ENCODE measurements around the gene SPINK7.
"Not testable (repeated sequence)": the region's sequence is repeated elsewhere in the genome, so short reads cannot be mapped to it uniquely, and the experiment has no call there.

The SPINK7 gene

GRCh38 chr5:148312153-148312552 lies at the start of gene SPINK7:
Gene SPINK7, plus strand, starts transcription at chr5:148312423. Its CDS starts 61 bp downstream, at chr5:148312484.
- DNase-seq (ENCODE audit: extremely low read depth in 1 of 2, low read depth in 1 of 2), result no peak

GRCh38 chr5:148267962-148268361 lies 44.3 kb upstream of the SPINK7 start:
- DNase-seq (ENCODE audit: extremely low read depth in 1 of 2, low read depth in 1 of 2), result no peak

GRCh38 chr5:148268566-148268965 lies 43.7 kb upstream of the SPINK7 start, which contains the start of gene SPINK13:
Gene SPINK13, plus strand, starts transcription at chr5:148268794. Its CDS starts 1,279 bp downstream, at chr5:148270073.
- DNase-seq (ENCODE audit: extremely low read depth in 1 of 2, low read depth in 1 of 2), result no peak

- not testable (repeated sequence) for DNase-seq (ENCODE audit: extremely low read depth in 1 of 2, low read depth in 1 of 2)
Measured at GRCh38 chr5:148275129-148275528, 37.1 kb upstream of the SPINK7 start.

- DNase-seq (ENCODE audit: extremely low read depth in 1 of 2, low read depth in 1 of 2), result not testable (repeated sequence)
Measured at GRCh38 chr5:148280893-148281292, 31.3 kb upstream of the SPINK7 start.

- not testable (repeated sequence) for DNase-seq (ENCODE audit: extremely low read depth in 1 of 2, low read depth in 1 of 2)
Measured at GRCh38 chr5:148281336-148281735, 30.9 kb upstream of the SPINK7 start.

- DNase-seq (ENCODE audit: extremely low read depth in 1 of 2, low read depth in 1 of 2), result no peak
Measured at GRCh38 chr5:148290271-148291195, 21.7 kb upstream of the SPINK7 start.

GRCh38 chr5:148297731-148298130 lies 14.5 kb upstream of the SPINK7 start:
- no peak for DNase-seq (ENCODE audit: extremely low read depth in 1 of 2, low read depth in 1 of 2)

GRCh38 chr5:148306446-148306845 lies 5.8 kb upstream of the SPINK7 start:
- no peak for DNase-seq (ENCODE audit: extremely low read depth in 1 of 2, low read depth in 1 of 2)

GRCh38 chr5:148309019-148309418 lies 3.2 kb upstream of the SPINK7 start:
- DNase-seq (ENCODE audit: extremely low read depth in 1 of 2, low read depth in 1 of 2), result no peak

GRCh38 chr5:148309746-148310145 lies 2.5 kb upstream of the SPINK7 start:
- DNase-seq (ENCODE audit: extremely low read depth in 1 of 2, low read depth in 1 of 2), result no peak

- DNase-seq (ENCODE audit: extremely low read depth in 1 of 2, low read depth in 1 of 2), result no peak
Measured at GRCh38 chr5:148311484-148311883, 739 bp upstream of the SPINK7 start.

- DNase-seq (ENCODE audit: extremely low read depth in 1 of 2, low read depth in 1 of 2), result no peak
Measured at GRCh38 chr5:148314187-148314586, 2.0 kb downstream of the SPINK7 start.

- no peak for DNase-seq (ENCODE audit: extremely low read depth in 1 of 2, low read depth in 1 of 2)
Measured at GRCh38 chr5:148314731-148315130, 2.5 kb downstream of the SPINK7 start.

GRCh38 chr5:148320011-148320963 lies 8.1 kb downstream of the SPINK7 start:
- DNase-seq (ENCODE audit: extremely low read depth in 1 of 2, low read depth in 1 of 2), result not testable (repeated sequence)

- DNase-seq (ENCODE audit: extremely low read depth in 1 of 2, low read depth in 1 of 2), result no peak
Measured at GRCh38 chr5:148333262-148333849, 21.1 kb downstream of the SPINK7 start.

GRCh38 chr5:148335259-148335658 lies 23.0 kb downstream of the SPINK7 start, which contains the start of gene SPINK9:
Gene SPINK9, plus strand, starts transcription at chr5:148335559. Its CDS starts 55 bp downstream, at chr5:148335614.
- no peak for DNase-seq (ENCODE audit: extremely low read depth in 1 of 2, low read depth in 1 of 2)

- no peak for DNase-seq (ENCODE audit: extremely low read depth in 1 of 2, low read depth in 1 of 2)
Measured at GRCh38 chr5:148336704-148337435, 24.6 kb downstream of the SPINK7 start.

GRCh38 chr5:148342371-148343045 lies 30.3 kb downstream of the SPINK7 start:
- no peak for DNase-seq (ENCODE audit: extremely low read depth in 1 of 2, low read depth in 1 of 2)

- DNase-seq (ENCODE audit: extremely low read depth in 1 of 2, low read depth in 1 of 2), result no peak
Measured at GRCh38 chr5:148343046-148343407, 30.8 kb downstream of the SPINK7 start.
